Fibroblast of lung (primary cell): ENCODE data around the gene GDPD3. TPM values are rescaled to one million over a fixed set of nuclear protein-coding genes. Genes with fewer than 3 reads are reported as not detected.
"Not testable (repeated sequence)": the region's sequence is repeated elsewhere in the genome, so short reads cannot be mapped to it uniquely, and the experiment has no call there.

ENCODE experiments used
- DNase-seq, 2 donors: peaks; one replicate each; pipeline versions ENCODE4 v3.0.0 to v3.0.0-alpha.2; 2010; ENCODE audit warnings: low read depth in 2 of 2
- H2AFZ ChIP-seq: 2 replicates; pipeline ENCODE4 v1.5.1; 2012; ENCODE audit warnings: low read length, control low read depth, inconsistent platforms
- H3K27ac ChIP-seq: 2 replicates; pipeline ENCODE4 v1.5.1; 2011; ENCODE audit warnings: low read length, control low read depth; ENCODE audit not compliant: insufficient read depth
- H3K27me3 ChIP-seq: 2 replicates; pipeline ENCODE4 v1.5.1; 2011; ENCODE audit warnings: mild to moderate bottlenecking, low read length; ENCODE audit not compliant: control insufficient read depth, insufficient read depth
- H3K36me3 ChIP-seq: 2 replicates; pipeline ENCODE4 v1.5.1; 2011; ENCODE audit warnings: low read length; ENCODE audit not compliant: control insufficient read depth, insufficient read depth
- H3K4me1 ChIP-seq: 2 replicates; pipeline ENCODE4 v1.5.1; 2011; ENCODE audit warnings: low read length; ENCODE audit not compliant: control insufficient read depth, insufficient read depth; ENCODE audit errors: extremely low read depth
- H3K4me2 ChIP-seq: 2 replicates; pipeline ENCODE4 v1.5.1; 2011; ENCODE audit warnings: low read length, control low read depth; ENCODE audit not compliant: insufficient read depth; ENCODE audit errors: extremely low read depth
- H3K4me3 ChIP-seq, 4 experiments: fragments of 200-600 bp in 1 of 4; sonication (generic) in 1 of 4; replicated peaks in 1 of 4; 2 replicates each; pipeline ENCODE4 v1.5.1; 2011 to 2016; ENCODE audit warnings: low read length in 4 of 4, low read depth in 3 of 4, mild to moderate bottlenecking in 3 of 4, control low read depth in 2 of 4, inconsistent platforms in 1 of 4, mixed read lengths in 1 of 4; ENCODE audit not compliant: insufficient read depth in 1 of 4; ENCODE audit errors: control extremely low read depth in 1 of 4
- H3K79me2 ChIP-seq: 2 replicates; pipeline ENCODE4 v1.5.1; 2012; ENCODE audit warnings: mild to moderate bottlenecking, low read length, inconsistent platforms; ENCODE audit not compliant: control insufficient read depth, insufficient read depth
- H3K9ac ChIP-seq: 2 replicates; pipeline ENCODE4 v1.5.1; 2011; ENCODE audit warnings: mild to moderate bottlenecking, low read length, control low read depth; ENCODE audit not compliant: insufficient read depth
- H3K9me3 ChIP-seq: 2 replicates; pipeline ENCODE4 v1.5.1; 2012; ENCODE audit warnings: low read depth, low read length; ENCODE audit not compliant: control insufficient read depth, insufficient read depth
- H4K20me1 ChIP-seq: 2 replicates; pipeline ENCODE4 v1.5.1; 2011; ENCODE audit warnings: low read length; ENCODE audit not compliant: control insufficient read depth, insufficient read depth; ENCODE audit errors: extremely low read depth
- EZH2 ChIP-seq: IDR thresholded peaks from 2 replicates; pipeline ENCODE4 v1.5.1; 2012; ENCODE audit warnings: low read length, control low read depth, mild to moderate bottlenecking; ENCODE audit errors: missing control alignments
- polyA plus RNA-seq, 2 donors: library from polyadenylated mRNA; depleted of rRNA in 1 of 2; stranded (reverse) in 1 of 2; unstranded in 1 of 2; fragments of >200 nt; gene quantifications; 2 replicates each; pipeline ENCODE4 v1.2.1, GENCODE V29; 2011 to 2012; ENCODE audit warnings: missing spikeins in 1 of 2
- total RNA-seq: library from RNA; depleted of rRNA; stranded (reverse); fragments of >200 nt; gene quantifications from 2 replicates; pipeline ENCODE4 v1.2.1, GENCODE V29; 2014
- TF ChIP-seq, protein P1 (sequence below), 2 donors: IDR thresholded peaks in 1 of 2; conservative IDR thresholded peaks in 1 of 2; 1 replicate in 1 of 2; 2 replicates in 1 of 2; pipeline ENCODE4 v1.5.1; 2011 to 2012; ENCODE audit warnings: low read length in 2 of 2, control low read depth in 1 of 2, inconsistent platforms in 1 of 2, low read depth in 1 of 2, mild to moderate bottlenecking in 1 of 2

Gene GDPD3
- total and polyA plus RNA-seq, 2 donors (not counting 1 experiment from before 2014, with no cell fraction given) = 1.2 TPM

DNA sequence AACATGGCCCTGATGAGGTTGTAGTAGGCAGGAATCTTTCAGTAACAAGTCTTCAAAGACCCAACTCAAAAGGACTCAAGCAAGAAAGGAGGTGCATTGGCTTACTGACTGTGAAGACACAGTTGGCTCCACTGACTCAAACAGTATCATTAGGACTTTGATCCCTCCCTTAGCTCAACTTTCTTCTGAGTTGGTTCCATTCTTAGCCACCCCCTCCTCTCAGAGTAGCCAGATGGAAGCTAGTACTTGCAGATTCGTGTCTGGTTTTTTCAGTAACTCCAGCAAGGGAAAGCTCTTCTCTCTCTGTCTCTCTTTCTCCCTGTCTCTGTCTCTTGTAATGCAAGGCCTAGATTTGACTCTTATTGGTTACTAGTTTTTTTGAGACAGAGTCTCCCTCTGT, 14.7 kb upstream of the GDPD3 start:
- H3K9ac ChIP-seq = no peak overlapping the region
- no peaks in the 10 kb centered on the region for H3K27me3 ChIP-seq
- peaks cover 5% of the 10 kb centered on the region for H3K4me1 ChIP-seq
- no peaks in the 10 kb centered on the region for H3K36me3 ChIP-seq
- TF ChIP-seq, protein P1, sequence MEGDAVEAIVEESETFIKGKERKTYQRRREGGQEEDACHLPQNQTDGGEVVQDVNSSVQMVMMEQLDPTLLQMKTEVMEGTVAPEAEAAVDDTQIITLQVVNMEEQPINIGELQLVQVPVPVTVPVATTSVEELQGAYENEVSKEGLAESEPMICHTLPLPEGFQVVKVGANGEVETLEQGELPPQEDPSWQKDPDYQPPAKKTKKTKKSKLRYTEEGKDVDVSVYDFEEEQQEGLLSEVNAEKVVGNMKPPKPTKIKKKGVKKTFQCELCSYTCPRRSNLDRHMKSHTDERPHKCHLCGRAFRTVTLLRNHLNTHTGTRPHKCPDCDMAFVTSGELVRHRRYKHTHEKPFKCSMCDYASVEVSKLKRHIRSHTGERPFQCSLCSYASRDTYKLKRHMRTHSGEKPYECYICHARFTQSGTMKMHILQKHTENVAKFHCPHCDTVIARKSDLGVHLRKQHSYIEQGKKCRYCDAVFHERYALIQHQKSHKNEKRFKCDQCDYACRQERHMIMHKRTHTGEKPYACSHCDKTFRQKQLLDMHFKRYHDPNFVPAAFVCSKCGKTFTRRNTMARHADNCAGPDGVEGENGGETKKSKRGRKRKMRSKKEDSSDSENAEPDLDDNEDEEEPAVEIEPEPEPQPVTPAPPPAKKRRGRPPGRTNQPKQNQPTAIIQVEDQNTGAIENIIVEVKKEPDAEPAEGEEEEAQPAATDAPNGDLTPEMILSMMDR (conservative IDR thresholded peaks at IDR 0.05 in 1 of 2, IDR thresholded peaks at IDR 0.05 in 1 of 2; ENCODE audit: low read depth in 1 of 2, low read length in 2 of 2) = no peak
- no peak for TF ChIP-seq EZH2
- no peak for DNase-seq
- H3K9me3 ChIP-seq = no peaks in the 10 kb centered on the region
- H3K4me2 ChIP-seq = no peak overlapping the region
- H3K79me2 ChIP-seq = no peaks in the 10 kb centered on the region
- H4K20me1 ChIP-seq = no peaks in the 10 kb centered on the region
- no peak overlapping the region for H3K27ac ChIP-seq
- H3K4me3 ChIP-seq = no peak overlapping the region
- H2AFZ ChIP-seq = no peak overlapping the region

DNA sequence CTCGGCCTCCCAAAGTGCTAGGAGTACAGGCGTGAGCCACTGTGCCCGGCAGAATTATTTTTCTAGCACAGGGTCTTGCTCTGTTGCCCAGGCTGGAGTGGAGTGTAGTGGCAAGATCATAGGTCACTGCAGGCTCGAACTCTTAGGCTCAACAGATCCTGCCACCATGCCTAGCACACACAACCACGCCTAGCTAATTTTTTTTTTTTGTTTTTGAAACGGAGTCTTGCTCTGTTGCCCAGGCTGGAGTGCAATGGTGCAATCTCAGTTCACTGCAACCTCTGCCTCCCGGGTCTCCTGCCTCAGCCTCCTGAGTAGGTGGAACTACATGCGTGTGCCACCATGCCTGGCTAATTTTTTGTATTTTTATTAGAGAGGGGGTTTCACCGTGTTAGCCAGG, 12.4 kb upstream of the GDPD3 start:
- not testable (repeated sequence) for H2AFZ ChIP-seq, H3K4me1 ChIP-seq, H3K9me3 ChIP-seq, H4K20me1 ChIP-seq, H3K4me2 ChIP-seq, H3K79me2 ChIP-seq, DNase-seq, H3K27ac ChIP-seq, H3K36me3 ChIP-seq, H3K9ac ChIP-seq, H3K4me3 ChIP-seq, H3K27me3 ChIP-seq

DNA sequence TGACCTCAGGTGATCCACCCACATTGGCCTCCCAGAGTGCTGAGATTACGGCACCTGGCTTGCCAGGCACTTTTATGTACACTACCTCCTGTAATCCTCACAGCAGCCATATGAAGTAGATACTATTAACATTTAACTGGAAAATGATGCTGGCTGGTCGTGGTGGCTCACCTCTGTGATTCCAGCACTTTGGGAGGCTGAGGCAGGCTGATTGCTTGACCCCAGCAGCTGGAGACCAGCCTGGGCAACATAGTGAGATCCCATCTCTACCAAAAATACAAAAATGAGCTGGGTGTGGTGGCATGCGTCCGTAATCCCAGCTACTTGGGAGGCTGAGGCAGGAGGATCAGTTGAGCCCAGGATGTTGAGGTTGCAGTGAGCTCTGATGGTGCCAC, 11.6 kb upstream of the GDPD3 start:
- Histone ChIP-seq H3K9me3 (no peaks in the 10 kb centered on the region), H3K9ac (no peak overlapping the region)

More for the DNA sequence above, 11.6 kb upstream of the GDPD3 start:
- Histone ChIP-seq H3K4me3 (no peak overlapping the region), H4K20me1 (no peaks in the 10 kb centered on the region), H3K79me2 (peaks cover 5% of the 10 kb centered on the region), H2AFZ (no peak overlapping the region), H3K4me2 (no peak overlapping the region), H3K27me3 (no peaks in the 10 kb centered on the region), H3K36me3 (no peaks in the 10 kb centered on the region), H3K27ac (no peak overlapping the region), H3K4me1 (peaks cover 5% of the 10 kb centered on the region)
- TF ChIP-seq, protein P1 (conservative IDR thresholded peaks at IDR 0.05 in 1 of 2, IDR thresholded peaks at IDR 0.05 in 1 of 2; ENCODE audit: low read depth in 1 of 2, low read length in 2 of 2) = no peak
- no peak for TF ChIP-seq EZH2
- no peak for DNase-seq
